Measurements from ENCODE around the gene DIAPH2. TPM values are rescaled to one million over a fixed set of nuclear protein-coding genes. Genes with fewer than 3 reads are reported as not detected.

The DIAPH2 gene
- polyA plus RNA-seq, 3 donors = 6.9 to 7.0 (median 6.9) TPM

DNA sequence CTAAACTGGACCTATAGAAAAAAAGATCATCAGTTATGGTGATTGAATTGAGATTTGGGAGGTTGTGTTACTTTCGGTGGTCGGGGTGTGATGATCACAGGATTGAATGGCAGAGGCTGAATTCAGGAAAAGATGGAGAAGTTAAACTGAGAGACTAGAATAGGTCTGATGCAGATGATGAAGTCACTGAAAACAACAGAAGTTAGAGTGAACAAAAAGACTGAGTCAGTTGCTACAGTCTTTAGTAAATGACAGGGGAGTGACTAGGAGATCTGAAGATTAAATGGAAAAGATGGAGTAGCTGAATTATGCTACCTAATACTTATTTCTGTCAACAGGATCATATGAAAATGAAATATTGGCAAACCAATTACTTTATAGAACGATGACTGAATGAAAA is 362.2 kb downstream of the DIAPH2 start:
- DNase-seq = no peak

DNA sequence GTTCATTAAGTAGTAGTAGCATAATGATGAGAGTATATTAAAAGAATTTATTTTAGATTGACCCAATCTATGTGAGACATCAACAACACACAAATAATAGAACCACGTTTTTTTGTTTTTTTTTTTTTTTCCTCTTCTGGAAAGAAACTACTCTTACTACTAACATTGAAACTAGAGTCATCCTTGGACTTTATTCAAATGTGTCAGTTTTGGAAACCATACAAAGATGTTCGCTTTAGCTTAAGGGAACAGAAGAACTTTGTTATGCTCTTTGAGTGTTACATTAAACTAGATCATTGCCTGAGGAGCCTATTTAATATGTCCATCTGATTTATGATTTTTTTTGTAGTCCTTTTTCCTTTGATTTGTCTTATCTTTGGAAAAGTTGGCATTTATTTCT is 365.8 kb downstream of the DIAPH2 start:
- DNase-seq = no peak

DNA sequence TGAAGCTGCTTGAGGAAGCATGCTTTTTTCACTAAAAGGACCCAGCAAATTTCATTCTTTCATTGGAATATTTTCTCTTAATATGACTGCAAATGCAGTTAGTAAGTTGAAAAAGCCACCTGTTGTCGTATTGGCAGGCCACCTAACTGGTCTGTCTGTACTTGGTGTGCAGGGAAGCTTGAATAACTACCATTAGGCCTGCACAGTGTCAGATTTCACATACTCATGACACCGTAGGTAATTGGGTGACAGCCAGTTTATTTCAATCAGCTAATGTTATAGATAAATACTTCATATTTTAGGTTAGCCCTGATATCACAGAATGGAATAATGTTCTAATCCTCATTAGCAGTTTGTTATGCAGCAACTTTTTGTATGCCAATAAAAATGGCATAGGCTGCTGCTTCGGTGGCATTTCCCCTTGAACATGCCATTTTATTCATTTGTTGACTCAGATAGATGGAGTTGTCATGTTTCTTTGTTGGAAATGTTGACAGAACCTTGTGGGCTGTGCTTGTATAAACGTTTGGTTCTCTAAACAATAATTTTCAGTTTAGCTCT is 372.8 kb downstream of the DIAPH2 start:
- peak; percentile 16 for DNase-seq

DNA sequence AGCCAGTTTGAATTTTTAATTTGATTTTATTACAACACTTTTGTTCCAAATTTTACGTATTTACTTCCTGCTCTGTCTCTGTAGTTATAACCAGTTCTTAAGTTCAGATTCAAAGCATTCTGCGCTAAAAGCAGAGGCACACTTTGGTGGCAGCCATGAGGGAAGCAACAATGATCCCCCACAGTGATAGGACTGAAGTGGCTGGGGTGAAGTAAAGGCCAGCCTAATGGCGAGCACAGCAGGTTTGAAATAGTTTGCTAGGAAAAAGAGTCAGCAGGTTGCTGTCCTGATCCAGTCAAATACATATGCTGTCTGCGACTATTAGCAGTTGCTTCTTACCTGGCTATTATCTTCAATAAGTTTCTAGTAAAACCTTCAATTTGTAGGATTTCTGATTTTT is 375.4 kb downstream of the DIAPH2 start:
- DNase-seq = no peak

DNA sequence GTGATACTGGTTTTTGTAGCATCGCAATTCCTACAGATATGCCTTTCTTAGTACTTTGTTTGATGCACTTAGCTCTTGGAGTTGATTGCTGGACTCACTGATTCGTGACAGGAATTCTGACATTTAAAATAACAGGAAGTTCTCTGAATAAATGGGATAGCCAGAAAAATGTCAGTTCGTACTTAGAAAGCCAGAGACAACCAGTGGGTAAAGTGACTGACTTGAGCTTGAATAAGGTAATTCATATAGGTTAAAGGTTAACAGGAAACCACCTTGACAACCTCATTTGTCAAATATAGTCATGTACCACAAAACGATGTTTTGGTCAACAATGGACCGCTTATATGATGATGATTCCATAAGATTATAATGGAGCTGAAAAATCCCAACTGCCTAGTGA is 380.4 kb downstream of the DIAPH2 start:
- no peak for DNase-seq

DNA sequence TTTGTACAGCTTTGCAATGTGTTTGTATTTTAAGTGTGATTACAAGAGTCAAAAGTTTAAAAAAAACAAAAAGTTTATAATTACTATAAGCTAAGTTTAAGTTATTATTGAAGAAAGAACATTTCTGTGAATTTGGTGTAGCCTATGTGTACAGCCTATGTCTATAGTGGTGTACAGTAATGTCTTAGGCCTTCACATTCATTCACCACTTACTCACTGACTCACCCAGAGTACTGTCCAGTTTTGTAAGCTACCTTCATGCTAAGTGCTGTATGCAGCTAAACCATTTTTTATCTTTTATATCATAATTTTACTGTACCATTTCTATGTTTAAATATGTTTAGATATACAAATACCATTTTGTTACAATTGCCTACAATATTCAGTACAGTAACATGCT is 381.3 kb downstream of the DIAPH2 start:
- no peak for DNase-seq

DNA sequence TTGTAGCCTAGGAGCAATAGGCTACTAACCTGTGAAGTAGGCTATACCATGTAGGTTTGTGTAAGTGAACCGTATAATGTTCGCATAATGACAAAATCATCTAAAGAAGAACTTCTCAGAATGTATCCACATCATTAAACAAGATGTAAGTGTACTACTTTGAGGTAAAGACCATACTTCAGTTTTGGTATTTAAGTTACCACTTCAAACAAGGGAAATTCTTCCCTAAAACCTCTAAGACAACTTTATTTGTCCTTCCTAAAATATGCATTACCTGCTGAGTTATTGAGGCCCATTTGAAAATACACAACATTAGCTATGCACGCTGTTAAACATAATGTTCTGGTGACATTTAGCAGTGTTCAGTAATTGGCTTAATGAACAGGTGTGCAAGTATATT is 381.7 kb downstream of the DIAPH2 start:
- no peak for DNase-seq

DNA sequence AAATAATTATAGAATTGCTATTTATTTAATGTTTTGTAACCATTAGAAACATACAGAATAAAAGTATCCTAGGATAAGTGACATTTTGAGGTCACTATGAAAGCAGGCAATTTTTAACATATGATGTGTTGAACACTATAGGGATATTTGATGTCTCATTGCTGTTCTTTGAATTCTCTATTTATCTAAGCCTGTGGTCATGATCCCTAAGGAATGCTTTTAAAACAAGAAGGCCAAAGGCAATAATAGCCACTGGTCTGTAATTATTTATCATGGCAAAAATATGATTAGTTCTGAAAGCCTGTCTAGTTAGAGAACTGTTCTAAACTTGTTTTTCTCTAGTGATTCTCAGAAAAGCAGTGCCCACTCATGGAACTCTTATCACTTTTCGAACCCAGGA is 385.7 kb downstream of the DIAPH2 start:
- no peak for DNase-seq

DNA sequence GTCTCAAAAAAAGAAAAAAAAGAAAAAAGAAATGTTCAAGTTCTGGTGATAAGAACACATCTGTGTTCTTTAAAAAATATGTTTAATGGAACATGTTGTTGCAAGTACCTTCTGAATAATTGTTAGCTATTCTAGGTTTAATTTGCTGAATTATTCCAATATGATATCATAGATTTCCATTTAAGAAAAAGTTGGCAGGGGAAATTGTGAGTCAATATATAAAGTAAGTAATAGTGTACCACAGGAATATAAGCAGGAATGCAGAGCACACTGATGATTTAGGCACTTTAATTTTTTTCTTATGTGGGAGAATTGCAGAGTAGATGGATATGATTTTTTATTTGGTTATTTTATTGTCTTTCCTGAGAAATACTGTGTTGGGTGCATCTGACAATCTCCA is 389.8 kb downstream of the DIAPH2 start:
- no peak for DNase-seq

DNA sequence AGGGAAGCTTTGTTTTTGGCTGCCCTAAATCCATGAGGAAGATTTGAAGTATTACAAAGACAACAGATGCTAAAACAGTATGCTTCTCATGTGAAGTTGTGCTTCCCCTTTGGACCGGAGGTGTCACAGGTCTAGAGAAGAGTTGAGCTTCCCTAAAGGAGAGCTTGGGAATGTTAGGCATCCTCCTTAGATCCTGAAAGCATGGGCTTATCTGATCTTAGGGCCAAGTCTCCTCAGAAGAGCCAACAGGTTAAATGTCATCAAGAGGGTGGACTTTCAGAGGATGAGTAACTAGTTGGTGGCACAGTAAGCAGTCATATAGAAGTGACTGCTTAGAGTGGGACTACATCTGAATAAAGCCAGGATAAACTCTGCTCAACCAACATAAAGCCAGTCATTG is 404.5 kb downstream of the DIAPH2 start:
- DNase-seq = no peak

DNA sequence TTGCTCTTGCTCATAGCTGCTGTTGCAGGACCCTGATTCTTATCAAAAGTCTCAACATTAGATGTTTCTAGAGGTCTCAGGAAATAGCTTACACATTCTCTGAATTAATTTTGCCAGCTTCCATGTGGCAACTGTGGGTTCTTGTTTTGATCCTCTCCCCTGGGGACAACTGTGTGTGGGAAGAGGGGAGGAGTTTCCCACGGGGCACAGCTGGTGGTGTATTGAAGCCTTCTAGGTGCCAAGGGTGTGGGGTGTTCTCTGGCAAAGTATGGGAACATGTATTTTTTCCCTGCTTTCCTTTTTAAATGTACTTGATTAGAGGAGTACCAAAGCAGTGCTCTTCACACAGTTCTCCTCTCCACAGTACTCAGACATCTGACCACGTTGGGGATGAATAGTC is 411.7 kb downstream of the DIAPH2 start:
- DNase-seq = no peak

DNA sequence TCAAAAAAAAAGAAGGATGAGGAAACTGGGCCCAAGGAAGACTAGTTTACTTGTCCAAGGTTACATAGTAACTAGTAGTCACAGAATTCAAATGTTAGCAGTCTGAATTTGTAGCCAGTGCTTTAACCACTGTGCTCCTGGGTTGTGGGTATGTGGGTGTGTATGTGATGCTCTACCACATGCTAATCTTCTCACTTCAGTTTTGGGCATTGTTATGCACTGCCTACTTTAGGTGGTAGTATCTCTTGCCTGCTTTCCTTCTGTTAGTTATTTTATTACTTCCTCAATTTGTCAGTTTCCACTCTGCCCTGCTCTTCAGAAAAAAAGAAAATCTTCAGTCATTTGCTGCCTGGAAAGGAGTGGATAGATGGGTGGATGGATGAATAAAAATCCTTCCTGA is 418.3 kb downstream of the DIAPH2 start:
- no peak for DNase-seq

DNA sequence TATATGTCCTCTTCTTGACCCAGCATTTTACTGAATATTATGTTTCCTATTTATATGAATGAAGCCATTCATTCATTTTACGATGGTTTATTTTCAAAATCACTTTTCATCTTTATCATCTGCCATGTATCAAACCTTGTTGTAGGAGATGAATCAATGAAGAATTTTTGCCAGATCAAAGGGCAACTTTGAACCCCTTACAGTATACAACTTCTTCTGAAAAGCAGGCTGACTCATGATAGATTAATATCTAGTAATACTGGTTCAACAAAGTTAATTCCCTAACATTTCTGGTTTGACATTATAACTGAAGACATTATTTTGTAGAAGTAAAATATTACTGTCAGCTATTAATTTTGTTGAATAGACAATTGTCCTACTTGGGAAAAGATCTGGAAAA is 425.1 kb downstream of the DIAPH2 start:
- no peak for DNase-seq

DNA sequence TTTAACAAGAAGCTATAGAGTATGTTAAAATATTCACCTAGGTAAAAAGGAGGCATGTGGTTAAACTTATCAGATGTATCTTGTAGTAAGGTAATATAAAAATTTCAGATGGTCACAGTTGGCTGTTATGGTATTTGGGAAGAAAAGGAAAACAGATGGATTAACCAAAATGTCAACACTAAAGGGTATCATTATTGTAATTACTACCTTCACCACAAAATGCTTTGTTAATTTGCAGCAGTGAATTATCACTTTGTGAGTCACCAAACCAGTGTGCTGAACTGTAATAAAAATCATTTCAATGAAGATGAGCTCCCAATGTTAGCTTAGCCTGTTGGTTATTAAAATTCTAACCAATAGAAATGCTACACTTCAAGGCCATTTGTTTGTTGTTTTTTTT is 432.9 kb downstream of the DIAPH2 start:
- DNase-seq = no peak

DNA sequence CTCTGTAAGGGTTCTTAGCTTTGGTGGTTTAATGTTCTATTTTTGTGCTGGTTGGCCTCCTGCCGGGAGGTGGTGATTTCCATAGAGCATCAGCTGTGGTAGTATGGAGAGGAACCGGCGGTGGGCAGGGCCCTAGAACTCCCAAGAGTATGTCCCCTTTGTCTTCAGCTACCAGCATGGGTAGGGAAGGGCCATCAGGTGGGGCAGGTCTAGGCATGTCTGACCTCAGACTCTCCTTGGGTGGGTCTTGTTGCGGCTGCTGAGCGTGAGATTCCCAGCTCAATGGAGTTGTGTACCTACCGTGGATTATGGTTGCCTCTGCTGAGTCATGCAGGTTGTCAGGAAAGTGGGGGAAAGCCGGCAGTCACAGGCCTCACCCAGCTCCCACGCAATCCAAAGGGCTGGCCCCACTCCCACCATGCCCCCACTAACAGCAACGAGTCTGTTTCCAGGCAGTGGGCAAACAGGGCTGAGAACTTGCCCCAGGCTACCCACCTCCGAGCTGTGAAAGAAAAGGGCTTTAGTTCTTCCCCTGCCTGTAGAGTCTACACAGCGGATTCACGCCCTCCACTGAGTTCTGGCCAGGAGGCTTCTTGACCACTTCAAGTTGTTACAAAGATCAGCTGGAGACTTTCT is 434.9 kb downstream of the DIAPH2 start:
- DNase-seq = no peak

DNA sequence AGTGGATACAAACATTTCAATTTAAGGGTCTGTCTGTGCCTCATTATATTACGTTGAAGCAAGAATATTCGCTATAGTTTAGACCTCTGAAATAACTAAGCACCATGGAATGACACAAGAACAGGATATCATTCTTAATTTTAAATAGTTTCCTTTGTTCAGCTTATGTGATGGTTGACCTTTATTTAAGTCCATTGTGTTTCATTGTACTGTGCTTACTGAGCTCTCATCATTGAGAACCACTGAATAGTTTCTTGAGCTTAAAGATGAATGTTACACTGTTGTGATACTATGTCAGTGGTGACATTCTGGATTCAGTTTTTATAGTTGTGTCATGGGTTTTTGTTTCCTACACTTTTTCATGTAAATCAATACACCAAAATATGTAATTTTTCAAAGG is 438.4 kb downstream of the DIAPH2 start:
- DNase-seq = no peak

DNA sequence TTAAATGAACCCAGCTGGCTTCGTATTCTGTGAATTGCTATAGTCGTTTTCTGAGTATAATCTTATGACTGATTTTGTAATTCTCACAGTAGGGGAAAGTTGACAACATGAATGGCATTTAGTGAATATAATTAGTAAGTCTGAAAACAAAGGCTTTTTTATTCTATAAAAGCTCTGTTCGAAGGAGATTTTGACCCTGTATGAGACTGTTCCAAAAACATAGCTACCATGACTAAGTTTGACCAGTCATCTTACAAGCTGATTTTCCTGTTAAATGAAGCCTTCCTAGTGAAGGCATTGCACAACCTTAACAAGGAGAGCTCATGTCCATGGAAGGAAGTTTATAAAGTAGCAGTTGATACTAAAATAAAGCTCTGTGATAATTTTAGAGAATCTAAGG is 441.4 kb downstream of the DIAPH2 start:
- DNase-seq = no peak

DNA sequence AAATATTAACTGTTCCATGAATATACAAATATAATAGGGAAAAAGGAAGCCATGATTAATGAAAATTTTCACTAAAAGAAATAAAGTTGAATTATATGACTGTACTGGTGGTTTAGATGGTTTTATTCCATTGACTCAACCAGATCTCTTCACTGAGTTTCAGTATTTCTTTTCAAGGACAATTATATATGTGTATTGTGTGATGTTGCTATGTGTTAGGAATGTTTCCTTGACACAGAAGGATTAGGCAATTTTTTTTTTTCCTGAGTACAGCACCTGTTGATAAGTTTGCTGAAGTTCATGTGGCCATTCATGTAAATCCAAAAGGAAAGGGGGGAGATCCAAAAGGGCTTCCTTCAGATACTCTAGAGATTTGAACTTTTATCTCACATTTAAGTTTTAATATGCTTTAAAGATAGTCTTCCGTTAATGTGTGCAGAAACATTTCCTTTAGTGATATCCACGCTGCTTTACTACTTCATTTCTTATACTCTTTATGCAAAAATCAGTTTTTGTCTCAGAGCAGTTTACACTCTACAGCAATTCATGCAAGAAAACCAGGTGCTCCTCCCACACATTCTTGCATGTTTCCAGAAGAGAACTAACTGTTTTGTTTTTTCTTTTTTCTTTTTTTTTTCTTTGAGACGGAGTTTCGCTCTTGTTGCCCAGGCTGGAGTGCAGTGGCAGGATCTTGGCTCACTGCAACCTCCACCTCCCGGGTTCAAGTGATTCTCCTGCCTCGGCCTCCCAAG is 448.2 kb downstream of the DIAPH2 start:
- DNase-seq = no peak

DNA sequence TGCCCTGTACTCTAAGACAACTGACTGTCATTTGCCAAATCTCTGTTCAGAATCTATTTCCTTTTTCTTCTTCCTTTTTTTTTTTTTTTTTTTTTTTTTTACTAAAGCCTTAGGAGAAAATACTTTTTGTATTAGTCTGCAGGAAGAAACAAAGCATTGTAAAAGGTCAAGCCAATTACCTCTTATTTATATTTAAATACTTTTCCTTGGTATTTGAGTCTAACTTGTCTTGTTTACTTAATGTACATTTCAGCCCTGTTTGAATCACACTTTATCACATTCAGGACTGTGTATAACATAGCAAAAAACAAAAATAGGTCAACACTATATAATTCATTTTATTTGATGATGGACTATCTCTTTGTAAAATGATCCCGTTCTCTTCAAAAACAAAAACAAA is 461.3 kb downstream of the DIAPH2 start:
- DNase-seq = no peak

DNA sequence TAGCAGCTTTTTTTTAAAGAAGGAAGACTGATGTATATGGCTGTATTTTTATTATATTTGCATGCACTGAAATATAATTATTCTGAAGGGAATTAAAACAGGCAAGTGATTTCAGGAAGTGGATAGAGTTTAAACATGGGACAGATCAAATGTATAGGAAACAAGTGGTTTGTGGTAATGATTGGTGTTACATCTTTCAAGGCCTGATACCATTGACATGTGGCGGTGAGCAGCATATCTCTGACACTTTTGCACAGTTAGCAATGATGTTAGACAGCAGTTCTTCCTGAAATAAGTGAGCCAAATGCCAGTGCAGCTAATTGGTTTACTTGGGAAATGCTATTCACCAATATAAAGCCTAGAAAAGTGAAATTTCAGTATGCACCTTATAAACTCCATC is 471.2 kb downstream of the DIAPH2 start:
- DNase-seq = no peak

DNA sequence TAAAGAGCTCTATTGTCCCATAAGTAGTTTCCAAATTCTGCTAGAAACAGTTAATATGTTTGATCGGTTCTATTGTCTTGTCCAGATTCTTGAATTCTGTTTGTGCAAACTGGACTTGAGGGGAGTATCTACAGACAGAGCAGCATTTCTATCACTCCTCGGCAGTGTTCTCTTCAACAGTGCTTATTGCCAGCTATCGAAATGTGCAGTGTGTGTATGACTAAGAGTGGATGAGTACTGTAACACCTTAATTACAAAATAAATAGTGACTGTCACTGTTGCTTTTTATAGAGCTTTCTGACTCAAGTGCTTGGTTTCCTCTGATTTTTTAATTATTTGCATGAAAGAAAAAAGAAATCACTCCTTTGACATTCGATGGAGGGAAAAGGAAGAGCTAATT is 473.6 kb downstream of the DIAPH2 start:
- DNase-seq = no peak

DNA sequence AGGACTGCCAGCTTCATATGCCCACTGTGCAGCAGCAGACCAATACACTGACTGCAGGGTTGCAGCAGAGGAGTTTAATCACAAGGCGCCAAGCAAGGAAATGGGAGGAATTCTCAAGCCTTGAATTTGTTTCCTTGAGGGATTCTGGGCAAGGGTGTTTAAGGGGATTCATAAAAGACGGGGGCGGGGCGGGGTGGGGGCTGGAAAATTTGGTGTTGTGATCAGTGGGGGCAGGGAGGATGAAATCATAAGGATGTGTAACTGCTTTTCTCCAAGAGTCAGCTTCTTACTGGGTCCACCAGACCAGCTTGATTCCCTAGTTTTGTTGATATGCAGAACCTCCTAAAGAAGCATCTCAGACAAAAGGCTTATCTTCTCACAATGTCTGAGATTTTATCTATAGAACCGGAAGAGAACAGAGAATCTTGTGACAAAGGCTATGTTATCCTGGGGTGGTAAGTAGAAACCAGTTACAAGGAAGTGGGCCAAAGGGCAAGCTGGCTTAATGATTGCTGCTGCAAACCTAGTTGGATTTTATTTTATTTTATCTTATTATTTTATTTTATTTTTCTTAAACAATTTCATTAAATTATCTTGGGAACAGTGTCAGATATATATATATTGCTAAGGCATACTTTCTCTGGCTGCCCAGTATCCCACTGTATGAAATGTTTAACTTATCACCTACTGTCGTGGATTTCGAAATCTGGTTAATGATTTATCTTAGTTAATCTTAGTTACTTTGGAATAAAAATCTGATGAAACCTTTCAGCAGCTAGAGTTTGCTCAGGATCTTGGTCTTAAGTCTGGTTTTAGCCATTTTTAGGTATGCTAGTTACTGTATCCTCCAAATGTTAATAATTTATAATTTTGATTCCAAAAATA is 475.5 kb downstream of the DIAPH2 start:
- DNase-seq = no peak

DNA sequence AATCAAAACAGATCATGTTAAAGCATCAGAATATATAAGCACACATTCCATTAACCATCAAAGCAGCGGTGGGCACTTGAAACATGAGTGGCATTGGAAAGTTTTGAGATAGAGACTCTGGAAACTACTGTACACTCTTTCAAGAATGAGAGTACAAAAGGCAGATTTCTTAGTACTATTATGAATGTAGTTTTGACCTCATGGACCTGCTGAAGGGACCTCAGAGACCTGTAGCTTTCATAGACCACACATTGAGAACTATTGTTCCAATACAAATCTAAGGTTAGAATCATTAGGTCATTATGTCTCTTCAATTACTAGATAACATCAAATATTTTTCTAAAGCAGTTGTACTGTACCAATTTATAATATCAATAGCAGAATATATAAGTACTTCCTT is 482.7 kb downstream of the DIAPH2 start:
- DNase-seq = no peak
